Measurements from ENCODE around the gene DNAJC5.

The DNAJC5 gene

GRCh38 chr20:63955281-63955826 lies 60.4 kb downstream of the DNAJC5 start (continued):
- no peak for TF ChIP-seq TSHZ2 (CRISPR knock-in tag; IDR thresholded peaks at IDR 0.05)

- peak; percentile 86 for ATAC-seq
- TF ChIP-seq CSDC2 (CRISPR knock-in tag; IDR thresholded peaks at IDR 0.05) = peak; percentile 22; the same call in 1 of the 2 replicates
- TF ChIP-seq TCF4 (CRISPR knock-in tag; IDR thresholded peaks at IDR 0.05; ENCODE audit: borderline replicate concordance) = no peak
- peak; percentile 76 for TF ChIP-seq ZFP3 (CRISPR knock-in tag; IDR thresholded peaks at IDR 0.05)
- peak; percentile 80 for TF ChIP-seq TSHZ2 (CRISPR knock-in tag; IDR thresholded peaks at IDR 0.05)
- 0 out of 2 replicates have a peak, but pooled peaks have one; percentile 47 for TF ChIP-seq ZNF565 (CRISPR knock-in tag; conservative IDR thresholded peaks at IDR 0.05; ENCODE audit: low read depth)
- no peak for TF ChIP-seq ISL1 (CRISPR knock-in tag; IDR thresholded peaks at IDR 0.05)
- no peak for TF ChIP-seq SNAI2 (CRISPR knock-in tag; IDR thresholded peaks at IDR 0.05)
- TF ChIP-seq RARB (CRISPR knock-in tag; IDR thresholded peaks at IDR 0.05) = no peak
Observed at GRCh38 chr20:63955827-63956663, 61.1 kb downstream of the DNAJC5 start, which contains the start of gene UCKL1. TSS of gene UCKL1 (minus strand) at chr20:63956416. CDS start at chr20:63956372, 44 bp downstream.

- no peak for TF ChIP-seq POU6F1 (CRISPR knock-in tag; IDR thresholded peaks at IDR 0.05; ENCODE audit: borderline replicate concordance, low read depth)
- peak; percentile 1 for ATAC-seq
Observed at GRCh38 chr20:63956664-63957003, 61.7 kb downstream of the DNAJC5 start.

GRCh38 chr20:63957004-63957689 lies 62.2 kb downstream of the DNAJC5 start:
- no peak for TF ChIP-seq CSDC2 (CRISPR knock-in tag; IDR thresholded peaks at IDR 0.05)
- no peak for TF ChIP-seq TSHZ2 (CRISPR knock-in tag; IDR thresholded peaks at IDR 0.05)
- 0 out of 2 replicates have a peak, but pooled peaks have one; percentile 18 for TF ChIP-seq RARB (CRISPR knock-in tag; IDR thresholded peaks at IDR 0.05)
- peak; percentile 80 for ATAC-seq

- no peak for ATAC-seq
- no peak for TF ChIP-seq RARB (CRISPR knock-in tag; IDR thresholded peaks at IDR 0.05)
- TF ChIP-seq PATZ1 (CRISPR knock-in tag; IDR thresholded peaks at IDR 0.05; ENCODE audit: borderline replicate concordance) = no peak
- TF ChIP-seq ZFP3 (CRISPR knock-in tag; IDR thresholded peaks at IDR 0.05) = no peak
- no peak for TF ChIP-seq CSDC2 (CRISPR knock-in tag; IDR thresholded peaks at IDR 0.05)
- no peak for TF ChIP-seq ESRRG (CRISPR knock-in tag; IDR thresholded peaks at IDR 0.05)
- no peak for TF ChIP-seq TOX (CRISPR knock-in tag; IDR thresholded peaks at IDR 0.05; ENCODE audit: borderline replicate concordance)
- TF ChIP-seq BACH2 (CRISPR knock-in tag; IDR thresholded peaks at IDR 0.05; ENCODE audit: borderline replicate concordance) = no peak
- TF ChIP-seq CREB5 (CRISPR knock-in tag; IDR thresholded peaks at IDR 0.05; ENCODE audit: low read depth) = no peak
- TF ChIP-seq TCF4 (CRISPR knock-in tag; IDR thresholded peaks at IDR 0.05; ENCODE audit: borderline replicate concordance) = no peak
- TF ChIP-seq ZFP30 (CRISPR knock-in tag; IDR thresholded peaks at IDR 0.05) = no peak
Observed at GRCh38 chr20:63957690-63958441, 62.9 kb downstream of the DNAJC5 start.

Data from SK-N-SH treated with all-trans-retinoic acid at 6 μM for 48 hours (cell line).